Keratinocyte (primary cell): ENCODE results near the gene PRSS1.

Experiments used
- CTCF ChIP-seq, 3 experiments: IDR thresholded peaks in 1 of 3; conservative IDR thresholded peaks in 1 of 3; optimal IDR thresholded peaks in 1 of 3; 2 replicates in 2 of 3; 3 replicates in 1 of 3; pipeline versions ENCODE3 to v1.5.1; 2011; ENCODE audit warnings: low read length in 3 of 3, mild to moderate bottlenecking in 3 of 3, moderate library complexity in 2 of 3, control low read depth in 1 of 3, inconsistent platforms in 1 of 3; ENCODE audit not compliant: insufficient read depth in 2 of 3; ENCODE audit errors: extremely low read depth in 1 of 3
- EZH2 ChIP-seq: IDR thresholded peaks from one replicate; pipeline ENCODE4 v1.6.1; 2012; ENCODE audit warnings: inconsistent platforms, mild to moderate bottlenecking, low read length, moderate library complexity

- TF ChIP-seq CTCF (optimal IDR thresholded peaks at IDR 0.05 in 1 of 3, IDR thresholded peaks at IDR 0.05 in 1 of 3, conservative IDR thresholded peaks at IDR 0.05 in 1 of 3; ENCODE audit: extremely low read depth in 1 of 3, insufficient read depth in 2 of 3, low read length in 3 of 3) (no peak), EZH2 (no peak)
These were observed 21.5 kb downstream of the PRSS1 start, which contains the start of gene PRSS2 for GRCh38 chr7:142770661-142771352.
